HL-60/S4 treated with phorbol 12-myristate 13-acetate at 8.2 ng/mL for 4 days and 3 days (cell line): ENCODE data around the gene OTUD3.
"Not testable (repeated sequence)": the region's sequence is repeated elsewhere in the genome, so short reads cannot be mapped to it uniquely, and the experiment has no call there.

Source experiments
- in situ Hi-C: fragments of 300-500 bp; cut with MboI; formaldehyde crosslinking; loops from 2 replicates; pipeline ENCODE4 v1.15.0; 2022; ENCODE audit warnings: low sequenced_read_pairs

The OTUD3 gene

GRCh38 chr1:19868575-19868974, 13.6 kb upstream of the OTUD3 start:
- in situ Hi-C loops, result not testable (repeated sequence)

DNA sequence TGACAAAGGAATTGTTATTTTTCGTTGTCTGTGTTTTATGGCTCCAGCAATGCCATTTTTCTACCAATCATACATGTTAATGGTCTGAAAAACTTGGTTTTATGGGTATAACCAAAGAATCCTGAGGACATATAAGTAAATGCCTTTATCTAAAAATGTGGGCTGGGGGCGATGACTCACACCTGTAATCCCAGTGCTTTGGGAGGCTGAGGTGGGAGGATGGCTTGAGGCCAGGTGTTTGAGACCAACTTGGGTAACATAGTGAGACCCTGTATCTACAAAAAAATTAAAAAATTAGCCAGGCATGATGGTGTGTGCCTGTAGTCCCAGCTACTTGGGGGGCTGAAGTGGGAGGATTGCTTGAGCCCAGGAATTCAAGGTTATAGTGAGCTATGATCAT, 12.7 kb upstream of the OTUD3 start:
- in situ Hi-C loops, result not testable (repeated sequence)

DNA sequence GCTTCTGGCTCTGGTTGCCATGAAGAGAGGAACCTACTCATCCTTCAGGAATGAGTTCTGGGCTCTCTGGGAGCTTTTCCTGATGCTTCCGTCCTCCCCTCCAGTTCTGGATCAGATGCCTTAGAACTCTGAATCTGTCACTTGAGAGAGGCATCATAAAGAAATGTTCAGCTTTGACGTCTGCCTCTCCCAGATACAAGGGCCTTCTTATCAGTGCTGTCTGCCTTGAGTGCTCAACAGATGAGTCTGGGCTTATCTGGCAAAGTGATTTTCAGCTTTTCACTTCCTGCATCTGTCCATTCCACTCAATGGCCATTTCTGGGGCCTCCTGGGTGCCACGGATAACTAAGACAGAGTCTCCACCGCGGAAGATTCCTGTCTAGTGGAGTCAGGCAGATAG, 12.3 kb upstream of the OTUD3 start:
- in situ Hi-C loops, result no loop called here

DNA sequence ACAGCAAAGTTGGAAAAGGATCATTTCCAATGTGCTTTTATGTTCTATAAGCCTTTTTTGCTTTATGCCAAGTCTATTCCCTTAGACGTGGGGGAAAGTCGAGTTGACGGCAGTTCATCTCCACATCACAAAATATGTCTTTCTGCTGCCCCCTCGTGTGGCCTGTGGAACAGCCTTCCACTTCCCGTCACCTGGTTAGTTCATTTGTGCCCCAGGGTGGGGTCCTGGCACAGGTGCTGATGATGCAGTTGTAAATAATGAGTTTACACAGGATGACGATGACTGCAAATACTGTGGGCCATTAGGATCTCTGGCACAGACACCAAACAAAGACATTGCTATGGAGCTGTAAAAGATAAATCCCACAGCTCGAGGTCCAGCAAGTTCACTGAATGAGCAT, 10.0 kb upstream of the OTUD3 start:
- in situ Hi-C loops, result no loop called here

GRCh38 chr1:19877181-19877750, 4.9 kb upstream of the OTUD3 start:
- in situ Hi-C loops, result no loop called here

- in situ Hi-C loops, result no loop called here
Measured at GRCh38 chr1:19877821-19878636, 4.2 kb upstream of the OTUD3 start.

DNA sequence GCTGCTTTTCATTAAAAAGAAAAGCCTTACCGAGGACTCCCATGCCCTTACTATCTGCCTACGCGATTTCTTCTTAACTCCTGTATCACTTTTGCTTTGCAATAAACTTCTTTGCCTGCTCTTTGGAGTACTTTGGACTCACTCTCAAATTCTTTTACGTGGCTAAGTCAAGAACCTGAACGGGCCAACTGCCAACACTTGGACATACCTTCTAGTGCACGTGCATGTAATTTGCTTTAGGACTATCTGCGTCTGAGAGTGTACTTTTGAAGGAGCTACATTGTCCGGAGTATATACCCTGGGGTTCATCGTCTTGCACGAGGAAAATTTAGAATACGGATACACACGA, 3.6 kb upstream of the OTUD3 start:
- in situ Hi-C loops, result no loop called here

GRCh38 chr1:19879227-19879626, 3.0 kb upstream of the OTUD3 start:
- in situ Hi-C loops, result no loop called here

GRCh38 chr1:19879661-19880060, 2.5 kb upstream of the OTUD3 start:
- in situ Hi-C loops, result no loop called here

DNA sequence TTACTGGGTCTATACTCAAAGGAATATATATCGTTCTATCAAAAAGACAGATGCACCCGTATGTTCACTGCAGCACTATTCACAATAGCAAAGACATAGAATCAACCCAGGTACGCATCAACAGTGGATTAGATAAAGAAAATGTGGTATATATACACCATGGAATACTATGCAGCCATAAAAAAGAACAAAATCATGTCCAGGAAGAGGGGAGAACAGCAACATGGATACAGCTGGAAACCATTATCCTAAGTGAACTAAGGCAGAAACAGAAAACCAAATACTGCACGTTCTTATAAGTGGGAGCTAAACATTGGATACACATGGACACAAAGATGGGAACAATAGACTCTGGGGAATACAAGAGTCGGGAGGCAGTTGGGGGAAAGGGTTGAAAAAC, 1.4 kb upstream of the OTUD3 start:
- in situ Hi-C loops, result not testable (repeated sequence)

GRCh38 chr1:19884312-19884711, 2.1 kb downstream of the OTUD3 start:
- in situ Hi-C loops, result no loop called here

- in situ Hi-C loops, result no loop called here
Measured at GRCh38 chr1:19885821-19886220, 3.6 kb downstream of the OTUD3 start.

DNA sequence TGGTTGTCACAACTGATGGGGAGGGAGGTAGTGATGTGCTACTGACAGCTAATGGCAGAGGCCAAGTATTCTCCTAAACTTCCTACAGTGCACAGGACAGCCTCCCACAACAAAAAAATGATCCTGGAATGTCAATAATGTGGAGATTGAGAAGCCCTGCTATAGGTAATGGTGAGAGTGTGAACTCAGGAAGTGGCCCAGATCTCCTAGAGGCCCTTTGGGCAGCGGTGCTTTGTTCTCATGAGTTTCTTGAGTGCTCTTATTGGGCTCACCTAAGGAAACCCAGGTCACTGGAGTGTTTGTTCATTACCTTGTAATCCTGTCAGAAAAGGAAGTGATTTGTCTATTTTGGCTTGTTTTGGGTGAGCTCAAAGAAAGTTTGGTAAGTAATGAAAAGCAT, 5.9 kb downstream of the OTUD3 start:
- in situ Hi-C loops, result no loop called here

DNA sequence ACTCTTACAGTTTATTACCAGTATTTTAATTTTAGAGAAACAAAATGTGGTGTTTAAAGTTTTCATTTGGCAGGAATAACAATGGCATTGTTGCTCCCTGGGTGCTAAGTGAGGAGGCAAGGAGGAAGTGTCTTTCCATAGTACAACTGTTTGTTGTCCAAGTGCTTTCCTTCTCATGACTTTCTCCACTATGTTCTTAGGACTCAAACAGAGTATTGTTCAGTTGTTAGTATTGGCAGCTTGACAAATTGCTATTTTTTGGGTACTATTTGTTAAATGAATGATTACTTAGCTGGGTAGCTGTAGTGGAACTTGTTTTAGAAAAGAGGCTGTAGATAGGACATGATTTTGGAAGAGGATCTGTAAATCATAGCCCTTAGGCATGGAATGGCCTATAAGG, 7.5 kb downstream of the OTUD3 start:
- in situ Hi-C loops, result no loop called here

DNA sequence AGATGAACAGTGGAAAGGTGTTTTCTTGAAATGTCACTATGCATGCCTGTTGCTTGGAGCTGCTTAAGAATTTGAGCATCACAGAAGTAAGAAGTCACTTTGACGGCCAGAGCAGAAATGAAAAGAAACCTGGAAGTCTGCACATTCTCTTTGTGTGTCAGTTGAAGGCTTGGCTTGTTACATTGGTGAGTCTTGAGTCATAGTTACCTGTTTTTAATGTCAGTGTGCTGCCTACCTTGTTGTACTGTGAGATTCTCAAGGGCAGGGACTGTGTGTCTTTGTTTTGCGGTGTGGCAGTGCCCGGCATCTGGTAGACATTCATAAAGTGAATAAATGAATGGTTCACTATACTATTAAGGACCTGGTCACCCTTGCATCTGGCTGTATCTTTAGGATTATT, 9.9 kb downstream of the OTUD3 start:
- in situ Hi-C loops, result no loop called here

- in situ Hi-C loops, result no loop called here
Measured at GRCh38 chr1:19892628-19893168, 10.5 kb downstream of the OTUD3 start.

DNA sequence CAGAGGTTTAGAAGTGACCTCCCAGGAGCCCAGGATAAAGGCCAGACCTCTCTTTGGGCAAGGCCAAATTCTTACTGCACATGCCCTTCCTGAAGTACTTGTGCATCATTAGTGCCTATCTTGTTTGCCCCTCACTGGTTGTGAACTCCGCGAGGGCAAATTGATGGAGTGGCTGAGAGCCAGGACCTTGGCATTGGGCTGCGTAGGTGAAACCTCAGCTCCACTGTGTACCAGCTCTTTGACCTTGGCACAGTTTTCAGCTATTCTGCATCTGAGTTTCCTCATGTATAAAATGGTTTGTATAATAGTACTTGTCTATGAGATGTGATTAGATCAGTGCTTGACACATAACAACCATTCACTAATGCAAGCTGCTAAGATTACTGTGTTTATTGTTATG, 11.5 kb downstream of the OTUD3 start:
- in situ Hi-C loops, result no loop called here

GRCh38 chr1:19894218-19894617, 12.0 kb downstream of the OTUD3 start:
- in situ Hi-C loops, result no loop called here

DNA sequence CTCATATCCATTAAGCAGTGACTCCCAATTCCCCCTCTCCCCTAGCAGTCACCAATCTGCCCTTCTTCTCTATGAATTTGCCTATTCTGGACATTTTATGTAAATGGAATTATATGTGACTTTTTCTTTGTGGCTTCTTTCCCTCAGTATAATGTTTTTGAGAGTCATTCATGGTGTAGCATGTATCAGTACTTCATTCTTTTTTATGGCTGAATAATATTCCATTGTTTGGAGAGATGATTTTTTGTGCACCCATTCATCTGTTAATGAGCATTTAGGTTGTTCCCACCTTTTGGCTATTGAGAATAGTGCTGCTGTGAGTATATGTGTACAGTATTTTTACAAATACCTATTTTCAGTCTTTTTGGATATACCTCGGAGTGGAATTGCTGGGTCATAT, 19.5 kb downstream of the OTUD3 start:
- in situ Hi-C loops, result no loop called here

DNA sequence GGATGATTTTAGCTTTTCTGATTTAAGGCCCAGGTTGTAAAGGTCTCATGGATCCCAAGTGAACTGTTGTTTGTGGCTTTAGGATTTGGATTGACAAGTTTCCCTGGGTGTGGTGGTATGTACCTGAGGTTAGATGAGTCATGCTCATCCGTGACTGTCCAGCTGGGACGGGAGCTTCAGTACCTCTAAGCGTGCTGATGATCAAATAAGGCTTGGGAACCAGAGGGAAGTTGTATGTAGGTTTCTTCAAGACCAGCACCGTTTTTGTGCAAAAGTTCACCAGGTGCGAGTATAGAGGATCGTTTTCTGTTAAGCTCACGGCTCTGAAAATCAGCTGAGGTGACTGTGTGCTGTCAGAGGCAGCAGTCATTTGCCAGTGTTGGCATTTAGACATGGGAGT, 21.4 kb downstream of the OTUD3 start:
- in situ Hi-C loops, result no loop called here

- in situ Hi-C loops, result no loop called here
Measured at GRCh38 chr1:19907456-19907855, 25.3 kb downstream of the OTUD3 start.

GRCh38 chr1:19909392-19909791, 27.2 kb downstream of the OTUD3 start:
- in situ Hi-C loops, result no loop called here

DNA sequence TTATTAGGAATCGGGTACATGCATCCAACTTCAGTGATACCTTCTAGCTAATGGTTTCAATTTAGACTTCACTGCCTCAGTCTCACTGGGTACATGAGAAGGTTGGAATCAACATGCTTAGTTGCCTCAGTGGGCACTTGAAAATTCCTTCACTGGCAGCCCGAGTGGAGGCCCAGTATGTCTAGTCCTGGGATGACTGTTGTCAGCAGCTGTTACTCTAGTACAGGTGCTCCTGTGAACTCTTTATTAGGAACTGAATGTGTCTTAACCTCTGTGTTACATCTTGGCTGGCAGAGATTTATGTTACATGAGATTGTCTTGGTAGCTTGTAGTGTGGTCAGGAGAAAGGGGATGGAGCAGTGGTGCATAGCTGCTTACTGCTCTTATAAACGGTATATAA, 27.8 kb downstream of the OTUD3 start:
- in situ Hi-C loops, result no loop called here
